ENCODE measurements around the gene C19orf18.

C19orf18 gene

GRCh38 chr19:58000677-58001076 lies 26.3 kb upstream of the C19orf18 start:
- TF ChIP-seq CTCF (IDR thresholded peaks at IDR 0.05; ENCODE audit: insufficient read depth, low read depth, low read length, missing control alignments): no peak
- H3K4me3 ChIP-seq (ENCODE audit: low read length): no peak overlapping the region
- no peak for DNase-seq (ENCODE audit: low read depth)

- H3K4me3 ChIP-seq (ENCODE audit: low read length): no peak overlapping the region
- no peak for DNase-seq (ENCODE audit: low read depth)
- no peak for TF ChIP-seq CTCF (IDR thresholded peaks at IDR 0.05; ENCODE audit: insufficient read depth, low read depth, low read length, missing control alignments)
These were observed 18.5 kb upstream of the C19orf18 start for GRCh38 chr19:57992841-57993240.

- TF ChIP-seq CTCF (IDR thresholded peaks at IDR 0.05; ENCODE audit: insufficient read depth, low read depth, low read length, missing control alignments): no peak
- no peak overlapping the region for H3K4me3 ChIP-seq (ENCODE audit: low read length)
- DNase-seq (ENCODE audit: low read depth): no peak
These were observed 4.4 kb upstream of the C19orf18 start for GRCh38 chr19:57978586-57979289.

GRCh38 chr19:57964761-57965160 lies 9.6 kb downstream of the C19orf18 start:
- TF ChIP-seq CTCF (IDR thresholded peaks at IDR 0.05; ENCODE audit: insufficient read depth, low read depth, low read length, missing control alignments): no peak
- no peak overlapping the region for H3K4me3 ChIP-seq (ENCODE audit: low read length)
- no peak for DNase-seq (ENCODE audit: low read depth)

- no peak for TF ChIP-seq CTCF (IDR thresholded peaks at IDR 0.05; ENCODE audit: insufficient read depth, low read depth, low read length, missing control alignments)
- no peak overlapping the region for H3K4me3 ChIP-seq (ENCODE audit: low read length)
- no peak for DNase-seq (ENCODE audit: low read depth)
These were observed 12.5 kb downstream of the C19orf18 start for GRCh38 chr19:57961785-57962184.

- DNase-seq (ENCODE audit: low read depth): no peak
- no peak overlapping the region for H3K4me3 ChIP-seq (ENCODE audit: low read length)
- no peak for TF ChIP-seq CTCF (IDR thresholded peaks at IDR 0.05; ENCODE audit: insufficient read depth, low read depth, low read length, missing control alignments)
These were observed 19.3 kb downstream of the C19orf18 start for GRCh38 chr19:57954996-57955395.

- DNase-seq (ENCODE audit: low read depth): no peak
- TF ChIP-seq CTCF (IDR thresholded peaks at IDR 0.05; ENCODE audit: insufficient read depth, low read depth, low read length, missing control alignments): no peak
- H3K4me3 ChIP-seq (ENCODE audit: low read length): no peak overlapping the region
These were observed 24.6 kb downstream of the C19orf18 start for GRCh38 chr19:57949702-57950101.
